Measurements from ENCODE around the gene UCK2. TPM values are rescaled to one million over a fixed set of nuclear protein-coding genes. Genes with fewer than 3 reads are reported as not detected.

The UCK2 gene
- polyA plus RNA-seq, 3 donors = 12.4 to 15.4 (median 12.8) TPM

DNA sequence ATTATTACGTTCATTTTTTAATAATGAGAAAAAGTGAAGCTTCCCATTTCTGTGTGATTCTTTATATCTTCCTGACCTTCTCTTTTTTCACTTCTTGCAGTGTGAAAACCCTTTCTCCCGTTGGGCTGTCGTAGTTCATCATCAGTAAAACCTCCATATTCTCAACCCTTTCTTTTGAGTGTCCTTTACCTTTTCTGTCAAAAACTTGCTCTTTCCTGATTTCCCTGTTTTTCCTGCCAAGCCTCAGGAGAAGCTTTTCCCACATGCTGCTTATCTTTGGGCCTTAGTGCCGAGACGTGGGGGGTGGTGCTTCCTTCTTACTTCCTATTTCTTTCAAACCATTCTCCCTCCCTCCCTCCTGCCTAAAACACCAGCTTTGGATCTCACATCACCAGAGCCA is 46.1 kb downstream of the UCK2 start:
- H2AFZ ChIP-seq (ENCODE audit: insufficient read depth, low read depth, low read length, poor library complexity, severe bottlenecking) = peak overlapping the region; percentile 17
- no peaks in the 10 kb centered on the region for H3K27me3 ChIP-seq (ENCODE audit: control insufficient read depth in 2 of 2, insufficient read depth in 2 of 2, low read length in 2 of 2)
- peak overlapping the region in 1 of 3 experiments; percentile 28 for H3K4me3 ChIP-seq (replicated peaks in 1 of 3; ENCODE audit: low read depth in 2 of 3, low read length in 3 of 3)
- Mint-ChIP-seq H3K36me3 (peaks cover 4 to 5% of the 10 kb centered on the region in 2 donors), H3K4me3 (no peak overlapping the region), H3K27ac (peak overlapping the region in 4 of 7 donors; percentile 3 to 90 (median 40)), H3K9me3 (peaks cover 0 to 2% (median 0%) of the 10 kb centered on the region in 7 donors), H3K27me3 (ENCODE audit: low read depth in 3 of 3) (peaks cover 0 to 5% (median 0%) of the 10 kb centered on the region in 3 donors), H3K4me1 (peaks cover 51% of the 10 kb centered on the region)
- H3K27ac ChIP-seq (ENCODE audit: low read depth in 1 of 2, low read length in 2 of 2) = no peak overlapping the region
- WGBS (ENCODE audit: insufficient coverage) = 31% methylated on average over 2 of the region's 5 CpGs
- H4K20me1 ChIP-seq (ENCODE audit: insufficient read depth, low read length) = no peaks in the 10 kb centered on the region
- peaks cover 30 to 42% of the 10 kb centered on the region in 2 donors for H3K4me1 ChIP-seq (ENCODE audit: control insufficient read depth in 1 of 2, insufficient read depth in 2 of 2, low read length in 2 of 2)
- intact Hi-C loops (cut with micrococcal nuclease) = loop anchor here (5.0 to 10.0 kb wide), 2 partner anchors 46 to 49 kb away; partner anchors contain the start of gene UCK2 (in 2 of the 2)
- no peaks in the 10 kb centered on the region for H3K36me3 ChIP-seq (replicated peaks in 1 of 2; ENCODE audit: control insufficient read depth in 1 of 2, insufficient read depth in 2 of 2, low read length in 2 of 2)
- peak overlapping the region; percentile 30 for H3K4me2 ChIP-seq (replicated peaks; ENCODE audit: extremely low read depth, low read length, poor library complexity, severe bottlenecking)
- peaks cover 92% of the 10 kb centered on the region for H3K79me2 ChIP-seq (ENCODE audit: insufficient read depth, low read length)
- H3K9me3 ChIP-seq (replicated peaks in 1 of 2; ENCODE audit: control insufficient read depth in 1 of 2, insufficient read depth in 1 of 2, low read length in 2 of 2) = no peaks in the 10 kb centered on the region
- DNase-seq = no peak
- TF ChIP-seq, protein P1, sequence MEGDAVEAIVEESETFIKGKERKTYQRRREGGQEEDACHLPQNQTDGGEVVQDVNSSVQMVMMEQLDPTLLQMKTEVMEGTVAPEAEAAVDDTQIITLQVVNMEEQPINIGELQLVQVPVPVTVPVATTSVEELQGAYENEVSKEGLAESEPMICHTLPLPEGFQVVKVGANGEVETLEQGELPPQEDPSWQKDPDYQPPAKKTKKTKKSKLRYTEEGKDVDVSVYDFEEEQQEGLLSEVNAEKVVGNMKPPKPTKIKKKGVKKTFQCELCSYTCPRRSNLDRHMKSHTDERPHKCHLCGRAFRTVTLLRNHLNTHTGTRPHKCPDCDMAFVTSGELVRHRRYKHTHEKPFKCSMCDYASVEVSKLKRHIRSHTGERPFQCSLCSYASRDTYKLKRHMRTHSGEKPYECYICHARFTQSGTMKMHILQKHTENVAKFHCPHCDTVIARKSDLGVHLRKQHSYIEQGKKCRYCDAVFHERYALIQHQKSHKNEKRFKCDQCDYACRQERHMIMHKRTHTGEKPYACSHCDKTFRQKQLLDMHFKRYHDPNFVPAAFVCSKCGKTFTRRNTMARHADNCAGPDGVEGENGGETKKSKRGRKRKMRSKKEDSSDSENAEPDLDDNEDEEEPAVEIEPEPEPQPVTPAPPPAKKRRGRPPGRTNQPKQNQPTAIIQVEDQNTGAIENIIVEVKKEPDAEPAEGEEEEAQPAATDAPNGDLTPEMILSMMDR (IDR thresholded peaks at IDR 0.05) = no peak
- no peak overlapping the region for H3K9ac ChIP-seq (ENCODE audit: insufficient read depth, low read length, poor library complexity, severe bottlenecking)

- H4K20me1 ChIP-seq (ENCODE audit: insufficient read depth, low read length) = no peaks in the 10 kb centered on the region
- Mint-ChIP-seq H3K27ac (no peak overlapping the region), H3K4me3 (no peak overlapping the region), H3K9me3 (peaks cover 0 to 2% (median 0%) of the 10 kb centered on the region in 7 donors), H3K27me3 (ENCODE audit: low read depth in 3 of 3) (peaks cover 0 to 5% (median 0%) of the 10 kb centered on the region in 3 donors), H3K36me3 (peaks cover 4 to 5% of the 10 kb centered on the region in 2 donors), H3K4me1 (peaks cover 49% of the 10 kb centered on the region)
- no peak overlapping the region for H3K4me3 ChIP-seq (replicated peaks in 1 of 3; ENCODE audit: low read depth in 2 of 3, low read length in 3 of 3)
- TF ChIP-seq, protein P1 (IDR thresholded peaks at IDR 0.05) = no peak
- no peaks in the 10 kb centered on the region for H3K9me3 ChIP-seq (replicated peaks in 1 of 2; ENCODE audit: control insufficient read depth in 1 of 2, insufficient read depth in 1 of 2, low read length in 2 of 2)
- H3K27ac ChIP-seq (ENCODE audit: low read depth in 1 of 2, low read length in 2 of 2) = no peak overlapping the region
- peaks cover 92% of the 10 kb centered on the region for H3K79me2 ChIP-seq (ENCODE audit: insufficient read depth, low read length)
- no peak overlapping the region for H3K4me2 ChIP-seq (replicated peaks; ENCODE audit: extremely low read depth, low read length, poor library complexity, severe bottlenecking)
- WGBS (ENCODE audit: insufficient coverage) = no CpG with 5 or more reads among the region's 4 CpGs
- no peaks in the 10 kb centered on the region for H3K36me3 ChIP-seq (replicated peaks in 1 of 2; ENCODE audit: control insufficient read depth in 1 of 2, insufficient read depth in 2 of 2, low read length in 2 of 2)
- DNase-seq = no peak
- no peak overlapping the region for H3K9ac ChIP-seq (ENCODE audit: insufficient read depth, low read length, poor library complexity, severe bottlenecking)
- H2AFZ ChIP-seq (ENCODE audit: insufficient read depth, low read depth, low read length, poor library complexity, severe bottlenecking) = no peak overlapping the region
- no peaks in the 10 kb centered on the region for H3K27me3 ChIP-seq (ENCODE audit: control insufficient read depth in 2 of 2, insufficient read depth in 2 of 2, low read length in 2 of 2)
- peaks cover 34 to 47% of the 10 kb centered on the region in 2 donors for H3K4me1 ChIP-seq (ENCODE audit: control insufficient read depth in 1 of 2, insufficient read depth in 2 of 2, low read length in 2 of 2)
- intact Hi-C loops (cut with micrococcal nuclease) = loop anchor here (5.0 to 10.0 kb wide), 2 partner anchors 47 to 50 kb away; partner anchors contain the start of gene UCK2 (in 2 of the 2)
Measured at GRCh38 chr1:165874643-165875042, 47.2 kb downstream of the UCK2 start.

Data from CD14-positive monocyte (primary cell).